Measurements from ENCODE around the gene RNF115.

GRCh38 chr1:145710291-145711027 is 113.4 kb downstream of the RNF115 start:
- no peak for TF ChIP-seq CTCF (IDR thresholded peaks at IDR 0.05)
- TF ChIP-seq POLR2A (IDR thresholded peaks at IDR 0.05), result no peak
- no peak for TF ChIP-seq EP300 (IDR thresholded peaks at IDR 0.05)

Measured in ovary (tissue), 3 donors.